WTC11 (cell line): ENCODE measurements around the gene LVRN. TPM values are rescaled to one million over a fixed set of nuclear protein-coding genes. Genes with fewer than 3 reads are reported as not detected.
A peak's percentile ranks its signal among the peaks of the same experiment; 100 is the strongest.

ENCODE experiments used
- ATAC-seq: fragments of 200-7000 bp; cut with Tn5 transposase; 2 replicates; pipeline ENCODE4 v1.10.0; 2021; ENCODE audit warnings: mild to moderate bottlenecking, moderate library complexity
- CTCF ChIA-PET: fragments of 300-600 bp; sonication (Branson Sonifier 250); formaldehyde crosslinking; loops from one replicate; lab custom pipeline; 2021; ENCODE audit warnings: antibody characterized with exemption; lab: Charles Lee
- POLR2A ChIA-PET: fragments of 350-600 bp; sonication (Branson Sonifier 250); formaldehyde crosslinking; loops from one replicate; lab custom pipeline; 2021; ENCODE audit warnings: antibody characterized with exemption; lab: Charles Lee
- DNase-seq: peaks from one replicate; pipeline ENCODE4 v3.0.0; 2021; ENCODE audit warnings: low spot score
- H3K27ac Mint-ChIP-seq: 2 replicates; pipeline ENCODE4 v1.8.0; 2021; ENCODE audit warnings: mixed read lengths
- H3K27me3 Mint-ChIP-seq: 2 replicates; pipeline ENCODE4 v1.8.0; 2021; ENCODE audit warnings: low read depth, mild to moderate bottlenecking, moderate library complexity, mixed read lengths
- H3K36me3 Mint-ChIP-seq: 2 replicates; pipeline ENCODE4 v1.8.0; 2021; ENCODE audit warnings: mixed read lengths
- H3K4me1 Mint-ChIP-seq: 2 replicates; pipeline ENCODE4 v1.8.0; 2022; ENCODE audit warnings: mixed read lengths
- H3K4me3 Mint-ChIP-seq: 2 replicates; pipeline ENCODE4 v1.8.0; 2021; ENCODE audit warnings: mild to moderate bottlenecking, moderate library complexity, mixed read lengths
- H3K9me3 Mint-ChIP-seq: 2 replicates; pipeline ENCODE4 v1.8.0; 2021; ENCODE audit warnings: mixed read lengths
- CREM ChIP-seq: sonication (generic); formaldehyde crosslinking; IDR thresholded peaks from 2 replicates; pipeline ENCODE4 v1.8.1; 2022; ENCODE audit warnings: mild to moderate bottlenecking, missing genetic modification reagents, moderate library complexity
- EMX1 ChIP-seq: fragments of 250-450 bp; sonication (Bioruptor Pico); IDR thresholded peaks from 2 replicates; pipeline ENCODE4 v1.8.0; 2021; ENCODE audit warnings: mild to moderate bottlenecking
- ESRRA ChIP-seq: sonication (generic); formaldehyde crosslinking; IDR thresholded peaks from 2 replicates; pipeline ENCODE4 v1.8.1; 2022; ENCODE audit warnings: mild to moderate bottlenecking, missing genetic modification reagents, borderline replicate concordance
- ETV6 ChIP-seq: sonication (generic); formaldehyde crosslinking; IDR thresholded peaks from 2 replicates; pipeline ENCODE4 v1.8.1; 2022; ENCODE audit warnings: mild to moderate bottlenecking, missing genetic modification reagents
- FOXJ3 ChIP-seq: sonication (generic); formaldehyde crosslinking; IDR thresholded peaks from 2 replicates; pipeline ENCODE4 v1.9.0; 2021; ENCODE audit warnings: missing genetic modification reagents, mild to moderate bottlenecking, borderline replicate concordance
- FOXP1 ChIP-seq: sonication (generic); formaldehyde crosslinking; IDR thresholded peaks from 2 replicates; pipeline ENCODE4 v1.8.0; 2022; ENCODE audit warnings: missing genetic modification reagents, mild to moderate bottlenecking, moderate library complexity, borderline replicate concordance
- JAZF1 ChIP-seq: fragments of 250-450 bp; sonication (Bioruptor Pico); IDR thresholded peaks from 2 replicates; pipeline ENCODE4 v1.9.0; 2021; ENCODE audit warnings: moderate library complexity, mild to moderate bottlenecking, inconsistent platforms
- NFE2L1 ChIP-seq: sonication (generic); formaldehyde crosslinking; IDR thresholded peaks from 2 replicates; pipeline ENCODE4 v1.8.1; 2023; ENCODE audit warnings: missing genetic modification reagents
- OVOL2 ChIP-seq: fragments of 250-450 bp; sonication (Bioruptor Pico); IDR thresholded peaks from 2 replicates; pipeline ENCODE4 v1.9.0; 2021; ENCODE audit warnings: mild to moderate bottlenecking, borderline replicate concordance
- RELA ChIP-seq: sonication (generic); formaldehyde crosslinking; IDR thresholded peaks from 2 replicates; pipeline ENCODE4 v1.8.1; 2022; ENCODE audit warnings: missing genetic modification reagents, mild to moderate bottlenecking, borderline replicate concordance
- SMAD3 ChIP-seq: sonication (generic); formaldehyde crosslinking; IDR thresholded peaks from 2 replicates; pipeline ENCODE4 v1.8.0; 2022; ENCODE audit warnings: missing genetic modification reagents, mild to moderate bottlenecking, borderline replicate concordance
- SOX15 ChIP-seq: fragments of 250-450 bp; sonication (Bioruptor Pico); IDR thresholded peaks from 2 replicates; pipeline ENCODE4 v1.9.0; 2021; ENCODE audit warnings: mild to moderate bottlenecking
- TEAD4 ChIP-seq: sonication (generic); formaldehyde crosslinking; IDR thresholded peaks from 2 replicates; pipeline ENCODE4 v1.8.0; 2022; ENCODE audit warnings: mild to moderate bottlenecking, missing genetic modification reagents
- ZNF138 ChIP-seq: sonication (generic); formaldehyde crosslinking; conservative IDR thresholded peaks from 2 replicates; pipeline ENCODE4 v1.8.1; 2022; ENCODE audit warnings: mild to moderate bottlenecking, moderate library complexity, missing genetic modification reagents
- ZNF219 ChIP-seq: sonication (generic); formaldehyde crosslinking; IDR thresholded peaks from 2 replicates; pipeline ENCODE4 v1.8.0; 2023; ENCODE audit warnings: missing genetic modification reagents, mild to moderate bottlenecking, borderline replicate concordance
- ZNF232 ChIP-seq: sonication (generic); formaldehyde crosslinking; IDR thresholded peaks from 2 replicates; pipeline ENCODE4 v1.8.0; 2022; ENCODE audit warnings: mild to moderate bottlenecking, missing genetic modification reagents
- total RNA-seq: library from RNA; stranded (reverse); gene quantifications from 3 replicates; pipeline ENCODE4 v1.2.3, GENCODE V29; 2021
- TF ChIP-seq, protein P1 (sequence below): sonication (generic); formaldehyde crosslinking; IDR thresholded peaks from 2 replicates; pipeline ENCODE4 v1.8.0; 2023; ENCODE audit warnings: mild to moderate bottlenecking, missing genetic modification reagents
- TF ChIP-seq, protein P2 (sequence below): sonication (generic); formaldehyde crosslinking; IDR thresholded peaks from 2 replicates; pipeline ENCODE4 v1.8.1; 2022; ENCODE audit warnings: low read depth, missing genetic modification reagents, borderline replicate concordance
- TF ChIP-seq, protein P3 (sequence below): sonication (generic); formaldehyde crosslinking; IDR thresholded peaks from 2 replicates; pipeline ENCODE4 v1.8.0; 2022; ENCODE audit warnings: mild to moderate bottlenecking, missing genetic modification reagents
- TF ChIP-seq, protein P4 (sequence below): sonication (generic); formaldehyde crosslinking; IDR thresholded peaks from 2 replicates; pipeline ENCODE4 v1.8.0; 2023; ENCODE audit warnings: missing genetic modification reagents, mild to moderate bottlenecking, borderline replicate concordance

The LVRN gene
- total RNA-seq, 1 experiment from 2014 or later = 0.13 TPM

DNA sequence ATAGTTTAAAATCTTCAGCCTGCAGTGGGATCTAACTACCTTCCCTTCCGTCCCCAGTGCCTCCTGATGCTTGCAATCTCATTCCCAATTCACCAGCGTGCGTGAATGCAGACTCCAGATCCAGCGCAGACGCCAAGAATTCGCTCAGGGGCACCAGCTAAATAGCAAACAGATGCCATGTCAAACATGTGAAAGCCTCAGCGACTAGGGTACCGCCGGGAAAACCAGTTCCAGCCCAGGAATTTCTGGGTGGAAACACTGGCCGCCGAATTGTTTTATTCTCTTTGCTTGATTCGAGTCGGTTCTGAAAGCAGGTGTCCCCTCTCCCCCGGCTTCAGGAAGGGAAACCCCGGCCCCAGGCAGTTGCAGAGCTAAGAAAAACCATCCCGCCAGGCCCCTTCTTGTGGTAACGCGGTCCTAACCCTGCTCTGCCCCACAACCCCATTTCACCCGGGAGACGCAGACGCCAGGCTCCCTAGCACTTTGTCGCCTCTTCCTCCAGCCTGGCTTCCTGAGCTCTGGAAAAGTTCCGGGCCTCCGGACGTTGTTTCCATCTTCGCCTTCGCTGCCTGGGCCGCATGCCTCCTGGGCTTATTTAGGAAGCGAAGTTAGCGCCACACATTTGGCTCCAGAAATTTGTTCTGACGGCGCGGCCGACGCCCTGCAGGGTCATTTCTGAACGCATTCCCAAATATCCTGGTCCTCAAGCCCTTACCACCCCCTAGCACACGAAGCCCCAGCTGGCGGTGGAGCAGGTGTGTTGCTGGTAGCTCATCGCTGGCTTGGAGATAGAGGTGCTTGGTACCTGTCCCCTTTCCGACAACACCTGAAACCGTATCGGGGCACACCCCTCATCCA, 665 bp upstream of the LVRN start:
- H3K27me3 Mint-ChIP-seq = peaks cover 72% of the 10 kb centered on the region
- H3K4me3 Mint-ChIP-seq = peak overlapping the region; percentile 62
- no peaks in the 10 kb centered on the region for H3K36me3 Mint-ChIP-seq
- no peak overlapping the region for H3K27ac Mint-ChIP-seq
- no peaks in the 10 kb centered on the region for H3K9me3 Mint-ChIP-seq
- CTCF ChIA-PET = interaction anchor here (0.7 to 1.9 kb wide), 15 partner anchors 7 to 387 kb away, joined by 3 to 6 read pairs (median 4); no protein-coding TSS in a partner anchor
- POLR2A ChIA-PET = interaction anchor here (1.4 kb wide), 1 partner anchor 417 kb away, joined by 3 read pairs; the partner anchor contains the start of gene FEM1C
- DNase-seq = peak; percentile 30
- peak; percentile 54 for ATAC-seq
- TF ChIP-seq JAZF1 (CRISPR knock-in tag) = no peak
- TF ChIP-seq, protein P1, sequence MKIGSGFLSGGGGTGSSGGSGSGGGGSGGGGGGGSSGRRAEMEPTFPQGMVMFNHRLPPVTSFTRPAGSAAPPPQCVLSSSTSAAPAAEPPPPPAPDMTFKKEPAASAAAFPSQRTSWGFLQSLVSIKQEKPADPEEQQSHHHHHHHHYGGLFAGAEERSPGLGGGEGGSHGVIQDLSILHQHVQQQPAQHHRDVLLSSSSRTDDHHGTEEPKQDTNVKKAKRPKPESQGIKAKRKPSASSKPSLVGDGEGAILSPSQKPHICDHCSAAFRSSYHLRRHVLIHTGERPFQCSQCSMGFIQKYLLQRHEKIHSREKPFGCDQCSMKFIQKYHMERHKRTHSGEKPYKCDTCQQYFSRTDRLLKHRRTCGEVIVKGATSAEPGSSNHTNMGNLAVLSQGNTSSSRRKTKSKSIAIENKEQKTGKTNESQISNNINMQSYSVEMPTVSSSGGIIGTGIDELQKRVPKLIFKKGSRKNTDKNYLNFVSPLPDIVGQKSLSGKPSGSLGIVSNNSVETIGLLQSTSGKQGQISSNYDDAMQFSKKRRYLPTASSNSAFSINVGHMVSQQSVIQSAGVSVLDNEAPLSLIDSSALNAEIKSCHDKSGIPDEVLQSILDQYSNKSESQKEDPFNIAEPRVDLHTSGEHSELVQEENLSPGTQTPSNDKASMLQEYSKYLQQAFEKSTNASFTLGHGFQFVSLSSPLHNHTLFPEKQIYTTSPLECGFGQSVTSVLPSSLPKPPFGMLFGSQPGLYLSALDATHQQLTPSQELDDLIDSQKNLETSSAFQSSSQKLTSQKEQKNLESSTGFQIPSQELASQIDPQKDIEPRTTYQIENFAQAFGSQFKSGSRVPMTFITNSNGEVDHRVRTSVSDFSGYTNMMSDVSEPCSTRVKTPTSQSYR = 0 out of 2 replicates have a peak, but pooled peaks have one; percentile 42
- TF ChIP-seq, all 79 proteins: peak for 1
- H3K4me1 Mint-ChIP-seq = peaks cover 6% of the 10 kb centered on the region

DNA sequence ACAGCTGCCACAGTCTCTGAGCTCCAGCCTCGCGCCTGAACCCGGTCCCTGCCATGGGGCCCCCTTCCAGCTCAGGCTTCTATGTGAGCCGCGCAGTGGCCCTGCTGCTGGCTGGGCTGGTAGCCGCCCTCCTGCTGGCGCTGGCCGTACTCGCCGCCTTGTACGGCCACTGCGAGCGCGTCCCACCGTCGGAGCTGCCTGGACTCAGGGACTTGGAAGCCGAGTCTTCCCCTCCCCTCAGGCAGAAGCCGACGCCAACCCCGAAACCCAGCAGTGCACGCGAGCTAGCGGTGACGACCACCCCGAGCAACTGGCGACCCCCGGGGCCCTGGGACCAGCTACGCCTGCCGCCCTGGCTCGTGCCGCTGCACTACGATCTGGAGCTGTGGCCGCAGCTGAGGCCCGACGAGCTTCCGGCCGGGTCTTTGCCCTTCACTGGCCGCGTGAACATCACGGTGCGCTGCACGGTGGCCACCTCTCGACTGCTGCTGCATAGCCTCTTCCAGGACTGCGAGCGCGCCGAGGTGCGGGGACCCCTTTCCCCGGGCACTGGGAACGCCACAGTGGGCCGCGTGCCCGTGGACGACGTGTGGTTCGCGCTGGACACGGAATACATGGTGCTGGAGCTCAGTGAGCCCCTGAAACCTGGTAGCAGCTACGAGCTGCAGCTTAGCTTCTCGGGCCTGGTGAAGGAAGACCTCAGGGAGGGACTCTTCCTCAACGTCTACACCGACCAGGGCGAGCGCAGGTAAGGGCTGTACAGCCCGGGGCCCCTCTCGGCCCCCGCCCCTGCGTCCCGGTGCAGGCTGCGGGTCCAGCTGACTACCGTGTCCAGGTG, 509 bp downstream of the LVRN start:
- peak overlapping the region; percentile 62 for H3K4me3 Mint-ChIP-seq
- POLR2A ChIA-PET = interaction anchor here (0.5 to 1.4 kb wide), 3 partner anchors 88 to 418 kb away, joined by 3 read pairs; partner anchors contain the start of gene FEM1C
- CTCF ChIA-PET = interaction anchor here (0.7 to 2.6 kb wide), 20 partner anchors 8 to 388 kb away, joined by 3 to 8 read pairs (median 4); no protein-coding TSS in a partner anchor
- H3K4me1 Mint-ChIP-seq = peaks cover 6% of the 10 kb centered on the region
- peak; percentile 64 for ATAC-seq
- no peaks in the 10 kb centered on the region for H3K36me3 Mint-ChIP-seq
- TF ChIP-seq ZNF138 (CRISPR knock-in tag) (peak; percentile 66; the same call in 1 of the 2 replicates), SMAD3 (CRISPR knock-in tag) (no peak), TEAD4 (CRISPR knock-in tag) (no peak), ETV6 (CRISPR knock-in tag) (0 out of 2 replicates have a peak, but pooled peaks have one; percentile 15), ESRRA (CRISPR knock-in tag) (peak; percentile 59; the same call in 1 of the 2 replicates), FOXJ3 (CRISPR knock-in tag) (no peak), NFE2L1 (CRISPR knock-in tag) (peak; percentile 65; the same call in 1 of the 2 replicates), ZNF219 (CRISPR knock-in tag) (no peak), CREM (0 out of 2 replicates have a peak, but pooled peaks have one; percentile 31), ZNF232 (CRISPR knock-in tag) (no peak), FOXP1 (CRISPR knock-in tag) (peak; percentile 89; the same call in 1 of the 2 replicates), RELA (CRISPR knock-in tag) (peak; percentile 42; the same call in 1 of the 2 replicates), OVOL2 (CRISPR knock-in tag) (no peak), SOX15 (CRISPR knock-in tag) (no peak), EMX1 (no peak)
- TF ChIP-seq, protein P2, sequence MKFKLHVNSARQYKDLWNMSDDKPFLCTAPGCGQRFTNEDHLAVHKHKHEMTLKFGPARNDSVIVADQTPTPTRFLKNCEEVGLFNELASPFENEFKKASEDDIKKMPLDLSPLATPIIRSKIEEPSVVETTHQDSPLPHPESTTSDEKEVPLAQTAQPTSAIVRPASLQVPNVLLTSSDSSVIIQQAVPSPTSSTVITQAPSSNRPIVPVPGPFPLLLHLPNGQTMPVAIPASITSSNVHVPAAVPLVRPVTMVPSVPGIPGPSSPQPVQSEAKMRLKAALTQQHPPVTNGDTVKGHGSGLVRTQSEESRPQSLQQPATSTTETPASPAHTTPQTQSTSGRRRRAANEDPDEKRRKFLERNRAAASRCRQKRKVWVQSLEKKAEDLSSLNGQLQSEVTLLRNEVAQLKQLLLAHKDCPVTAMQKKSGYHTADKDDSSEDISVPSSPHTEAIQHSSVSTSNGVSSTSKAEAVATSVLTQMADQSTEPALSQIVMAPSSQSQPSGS = 0 out of 2 replicates have a peak, but pooled peaks have one; percentile 10
- TF ChIP-seq, protein P3, sequence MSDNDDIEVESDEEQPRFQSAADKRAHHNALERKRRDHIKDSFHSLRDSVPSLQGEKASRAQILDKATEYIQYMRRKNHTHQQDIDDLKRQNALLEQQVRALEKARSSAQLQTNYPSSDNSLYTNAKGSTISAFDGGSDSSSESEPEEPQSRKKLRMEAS (CRISPR knock-in tag) = peak; percentile 46; the same call in 1 of the 2 replicates
- TF ChIP-seq, protein P4, sequence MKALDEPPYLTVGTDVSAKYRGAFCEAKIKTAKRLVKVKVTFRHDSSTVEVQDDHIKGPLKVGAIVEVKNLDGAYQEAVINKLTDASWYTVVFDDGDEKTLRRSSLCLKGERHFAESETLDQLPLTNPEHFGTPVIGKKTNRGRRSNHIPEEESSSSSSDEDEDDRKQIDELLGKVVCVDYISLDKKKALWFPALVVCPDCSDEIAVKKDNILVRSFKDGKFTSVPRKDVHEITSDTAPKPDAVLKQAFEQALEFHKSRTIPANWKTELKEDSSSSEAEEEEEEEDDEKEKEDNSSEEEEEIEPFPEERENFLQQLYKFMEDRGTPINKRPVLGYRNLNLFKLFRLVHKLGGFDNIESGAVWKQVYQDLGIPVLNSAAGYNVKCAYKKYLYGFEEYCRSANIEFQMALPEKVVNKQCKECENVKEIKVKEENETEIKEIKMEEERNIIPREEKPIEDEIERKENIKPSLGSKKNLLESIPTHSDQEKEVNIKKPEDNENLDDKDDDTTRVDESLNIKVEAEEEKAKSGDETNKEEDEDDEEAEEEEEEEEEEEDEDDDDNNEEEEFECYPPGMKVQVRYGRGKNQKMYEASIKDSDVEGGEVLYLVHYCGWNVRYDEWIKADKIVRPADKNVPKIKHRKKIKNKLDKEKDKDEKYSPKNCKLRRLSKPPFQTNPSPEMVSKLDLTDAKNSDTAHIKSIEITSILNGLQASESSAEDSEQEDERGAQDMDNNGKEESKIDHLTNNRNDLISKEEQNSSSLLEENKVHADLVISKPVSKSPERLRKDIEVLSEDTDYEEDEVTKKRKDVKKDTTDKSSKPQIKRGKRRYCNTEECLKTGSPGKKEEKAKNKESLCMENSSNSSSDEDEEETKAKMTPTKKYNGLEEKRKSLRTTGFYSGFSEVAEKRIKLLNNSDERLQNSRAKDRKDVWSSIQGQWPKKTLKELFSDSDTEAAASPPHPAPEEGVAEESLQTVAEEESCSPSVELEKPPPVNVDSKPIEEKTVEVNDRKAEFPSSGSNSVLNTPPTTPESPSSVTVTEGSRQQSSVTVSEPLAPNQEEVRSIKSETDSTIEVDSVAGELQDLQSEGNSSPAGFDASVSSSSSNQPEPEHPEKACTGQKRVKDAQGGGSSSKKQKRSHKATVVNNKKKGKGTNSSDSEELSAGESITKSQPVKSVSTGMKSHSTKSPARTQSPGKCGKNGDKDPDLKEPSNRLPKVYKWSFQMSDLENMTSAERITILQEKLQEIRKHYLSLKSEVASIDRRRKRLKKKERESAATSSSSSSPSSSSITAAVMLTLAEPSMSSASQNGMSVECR (CRISPR knock-in tag) = 0 out of 2 replicates have a peak, but pooled peaks have one; percentile 42
- H3K27ac Mint-ChIP-seq = no peak overlapping the region
- H3K27me3 Mint-ChIP-seq = peaks cover 72% of the 10 kb centered on the region
- H3K9me3 Mint-ChIP-seq = no peaks in the 10 kb centered on the region
- DNase-seq = peak; percentile 41
